ENCODE data around the gene CFC1.
"Not testable (repeated sequence)": the region's sequence is repeated elsewhere in the genome, so short reads cannot be mapped to it uniquely, and the experiment has no call there.

DNA sequence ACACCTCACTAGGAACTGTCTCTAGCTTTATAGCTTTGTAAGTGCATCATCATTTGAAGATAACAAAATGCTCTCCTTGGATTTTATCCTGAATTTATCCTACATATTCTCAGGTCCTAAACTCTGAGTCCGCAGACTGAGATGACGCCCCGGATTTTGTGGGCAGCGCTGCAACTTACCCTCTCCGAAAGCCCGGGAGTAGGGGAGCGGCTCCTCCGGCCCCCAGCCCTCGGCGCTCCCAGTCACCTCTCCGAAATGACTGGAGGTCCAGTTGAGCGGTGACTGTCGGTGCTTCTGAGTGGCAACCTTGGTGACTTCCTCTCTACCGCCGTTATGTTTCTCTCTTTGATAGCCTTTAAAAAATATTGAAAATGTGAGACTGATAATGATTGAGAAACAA, 912 bp downstream of the CFC1 start:
- TF ChIP-seq POLR2A (IDR thresholded peaks at IDR 0.05; ENCODE audit: low read depth, low read length); POLR2AphosphoS5 (IDR thresholded peaks at IDR 0.05; ENCODE audit: low read depth, low read length); TAF1 (IDR thresholded peaks at IDR 0.05; ENCODE audit: borderline replicate concordance, low read depth, low read length): not testable (repeated sequence)

Measured in GM12892 (cell line).